Endothelial cell of umbilical vein (primary cell): Measurements from ENCODE around the gene MAP1S. TPM values are rescaled to one million over a fixed set of nuclear protein-coding genes. Genes with fewer than 3 reads are reported as not detected.

Experiments
- BruUV-seq: library from RNA; stranded (reverse); fragments of 400-500 nt; replicated peaks from 2 replicates; lab custom pipeline; 2021; lab: Mats Ljungman, UMichigan
- CTCF ChIA-PET: fragments of 300-600, 350-600 bp; sonication (Branson Sonifier 250); formaldehyde crosslinking; loops from one replicate; lab custom pipeline; 2021; ENCODE audit warnings: antibody characterized with exemption, inconsistent platforms; lab: Charles Lee
- POLR2A ChIA-PET: fragments of 300-600, 350-600 bp; sonication (Branson Sonifier 250); formaldehyde crosslinking; loops from one replicate; lab custom pipeline; 2021; ENCODE audit warnings: antibody characterized with exemption, inconsistent platforms; lab: Charles Lee
- DNase-seq: peaks from one replicate; pipeline ENCODE4 v3.0.0-alpha.2; 2011; ENCODE audit warnings: low read depth, low spot score
- FAIRE-seq: peaks from 2 replicates; lab custom pipeline; 2011; peaks lifted over from hg19 to GRCh38; lab: Jason Lieb, UNC
- H2AFZ ChIP-seq: 2 replicates; pipeline ENCODE4 v1.6.0; 2012; ENCODE audit warnings: low read depth, low read length, control low read depth, inconsistent platforms
- H3K27ac ChIP-seq: 2 replicates; pipeline ENCODE4 v1.5.1; 2011; ENCODE audit warnings: low read depth, mild to moderate bottlenecking, control low read depth, low read length, moderate library complexity; ENCODE audit not compliant: insufficient read depth
- H3K27me3 ChIP-seq, 2 experiments: 2 replicates each; pipeline versions ENCODE4 v1.6.0 to v1.6.1; 2011; ENCODE audit warnings: low read length in 2 of 2, mixed read lengths in 1 of 2; ENCODE audit not compliant: control insufficient read depth in 2 of 2, insufficient read depth in 2 of 2
- H3K36me3 ChIP-seq, 2 experiments: 2 replicates in 1 of 2; 3 replicates in 1 of 2; pipeline ENCODE4 v1.5.1; 2011; ENCODE audit warnings: low read length in 2 of 2, mild to moderate bottlenecking in 1 of 2, moderate library complexity in 1 of 2; ENCODE audit not compliant: control insufficient read depth in 2 of 2, insufficient read depth in 2 of 2; ENCODE audit errors: extremely low read depth in 1 of 2
- H3K4me1 ChIP-seq: 3 replicates; pipeline ENCODE4 v1.5.1; 2011; ENCODE audit warnings: mild to moderate bottlenecking, low read length; ENCODE audit not compliant: control insufficient read depth, insufficient read depth; ENCODE audit errors: extremely low read depth
- H3K4me2 ChIP-seq: 2 replicates; pipeline ENCODE4 v1.6.1; 2011; ENCODE audit warnings: low read length, control low read depth, mixed read lengths; ENCODE audit not compliant: insufficient read depth
- H3K4me3 ChIP-seq, 3 experiments: fragments of 200-600 bp in 1 of 3; sonication (generic), shearing (Covaris generic) in 1 of 3; replicated peaks in 1 of 3; 2 replicates each; pipeline ENCODE4 v1.5.1; 2011 to 2016; ENCODE audit warnings: control low read depth in 3 of 3, low read length in 3 of 3, mild to moderate bottlenecking in 2 of 3, inconsistent platforms in 1 of 3, low read depth in 1 of 3, moderate library complexity in 1 of 3; ENCODE audit not compliant: insufficient read depth in 1 of 3
- H3K79me2 ChIP-seq: 2 replicates; pipeline ENCODE4 v1.6.0; 2012; ENCODE audit warnings: low read length, inconsistent platforms; ENCODE audit not compliant: control insufficient read depth, insufficient read depth
- H3K9ac ChIP-seq: replicated peaks from 2 replicates; pipeline ENCODE3; 2011; ENCODE audit warnings: low read length, control low read depth; ENCODE audit not compliant: insufficient read depth; ENCODE audit errors: extremely low read depth
- H3K9me1 ChIP-seq: replicated peaks from 3 replicates; pipeline ENCODE4 v1.6.0; 2011; ENCODE audit warnings: mild to moderate bottlenecking, low read length; ENCODE audit not compliant: control insufficient read depth, insufficient read depth; ENCODE audit errors: extremely low read depth
- H3K9me3 ChIP-seq: replicated peaks from 2 replicates; pipeline ENCODE4 v1.5.1; 2012; ENCODE audit warnings: low read length, inconsistent platforms; ENCODE audit not compliant: control insufficient read depth, insufficient read depth
- H4K20me1 ChIP-seq: replicated peaks from 2 replicates; pipeline ENCODE3; 2011; ENCODE audit warnings: mild to moderate bottlenecking, low read length; ENCODE audit not compliant: control insufficient read depth, insufficient read depth; ENCODE audit errors: extremely low read depth
- GATA2 ChIP-seq: IDR thresholded peaks from 2 replicates; pipeline ENCODE4 v1.7.0; 2011; ENCODE audit warnings: low read depth, mild to moderate bottlenecking, moderate library complexity, mixed read lengths, low read length; ENCODE audit not compliant: insufficient read length, insufficient read depth
- MYC ChIP-seq: IDR thresholded peaks from one replicate; pipeline ENCODE4 v1.6.1; 2011; ENCODE audit warnings: mild to moderate bottlenecking, low read depth, low read length
- dilution Hi-C: fragments of 300-500 bp; cut with MboI; formaldehyde crosslinking; loops from one replicate; pipeline ENCODE4 v1.15.0; 2019; ENCODE audit warnings: low sequenced_read_pairs; ENCODE audit not compliant: extremely low pct_ligation_motif_present
- intact Hi-C: fragments of 100-400 bp; cut with micrococcal nuclease; formaldehyde crosslinking; loops from one replicate; pipeline ENCODE4 v1.10.0; 2022
- polyA plus RNA-seq, 4 experiments: library from polyadenylated mRNA; depleted of rRNA in 3 of 4; stranded (reverse) in 3 of 4; unstranded in 1 of 4; fragments of >200 nt; gene quantifications; 2 replicates each; pipeline versions ENCODE4 v1.2.1 to v1.2.3, GENCODE V29; 2011 to 2012; ENCODE audit warnings: missing spikeins in 1 of 4
- total RNA-seq: library from RNA; stranded (reverse); gene quantifications from 2 replicates; pipeline ENCODE4 v1.2.3, GENCODE V29; 2021
- TF ChIP-seq, protein P1 (sequence below): IDR thresholded peaks from 2 replicates; pipeline ENCODE4 v1.6.1; 2011; ENCODE audit not compliant: insufficient read depth, insufficient read length
- TF ChIP-seq, protein P2 (sequence below), 2 donors: IDR thresholded peaks; 1 replicate in 1 of 2; 2 replicates in 1 of 2; pipeline ENCODE4 v1.5.1; 2011; ENCODE audit warnings: low read length in 2 of 2, mild to moderate bottlenecking in 2 of 2, moderate library complexity in 2 of 2, control low read depth in 1 of 2, inconsistent platforms in 1 of 2, low read depth in 1 of 2; ENCODE audit not compliant: insufficient read depth in 1 of 2; ENCODE audit errors: extremely low read depth in 1 of 2

The MAP1S gene
- total and polyA plus RNA-seq, 2 donors (not counting 3 experiments of a cell fraction or from before 2014, with no cell fraction given): 94.8 to 143 TPM

DNA sequence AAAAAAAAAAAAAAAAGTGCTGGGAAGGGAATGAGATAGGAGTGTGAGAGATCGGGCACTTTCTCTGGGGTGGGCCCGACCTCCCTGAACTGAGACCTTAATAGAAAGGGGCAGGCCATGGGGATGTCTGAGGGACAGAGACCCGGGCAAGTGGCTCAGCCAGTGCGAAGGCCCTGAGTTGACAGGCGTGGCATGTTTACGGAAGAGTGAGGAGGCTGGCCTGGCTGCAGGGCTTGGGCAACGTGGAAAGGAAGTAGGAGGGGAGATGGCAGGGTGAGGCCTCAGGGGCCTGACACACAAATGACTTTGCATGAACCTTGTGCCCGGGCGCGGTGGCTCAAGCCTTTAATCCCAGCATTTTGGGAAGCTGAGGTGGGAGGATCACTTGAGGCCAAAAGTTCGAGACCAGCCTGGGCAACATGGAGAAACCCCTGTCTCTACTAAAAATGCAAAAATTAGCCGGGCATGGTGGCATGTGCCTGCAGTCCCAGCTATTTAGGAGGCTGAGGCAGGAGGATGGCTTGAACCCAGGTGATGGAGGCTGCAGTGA, 45.9 kb downstream of the MAP1S start:
- dilution Hi-C loops (no loop called here), intact Hi-C loops (no loop called here)
- H3K4me2 ChIP-seq: no peak overlapping the region
- H4K20me1 ChIP-seq: no peaks in the 10 kb centered on the region
- no peak overlapping the region for H3K27ac ChIP-seq
- no peak overlapping the region for H2AFZ ChIP-seq
- FAIRE-seq (peak; percentile 58), DNase-seq (no peak)
- peaks cover 3% of the 10 kb centered on the region for H3K4me1 ChIP-seq
- no peaks in the 10 kb centered on the region for H3K9me1 ChIP-seq
- ChIA-PET CTCF (interaction anchor here (3.1 kb wide), 1 partner anchor 62 kb away, joined by 182 read pairs; no protein-coding TSS in a partner anchor), POLR2A (no interaction called here)
- no peak overlapping the region for H3K4me3 ChIP-seq
- no peak for TF ChIP-seq MYC
- no peak for TF ChIP-seq GATA2
- TF ChIP-seq, protein P1, sequence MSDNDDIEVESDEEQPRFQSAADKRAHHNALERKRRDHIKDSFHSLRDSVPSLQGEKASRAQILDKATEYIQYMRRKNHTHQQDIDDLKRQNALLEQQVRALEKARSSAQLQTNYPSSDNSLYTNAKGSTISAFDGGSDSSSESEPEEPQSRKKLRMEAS: no peak
- TF ChIP-seq, protein P2, sequence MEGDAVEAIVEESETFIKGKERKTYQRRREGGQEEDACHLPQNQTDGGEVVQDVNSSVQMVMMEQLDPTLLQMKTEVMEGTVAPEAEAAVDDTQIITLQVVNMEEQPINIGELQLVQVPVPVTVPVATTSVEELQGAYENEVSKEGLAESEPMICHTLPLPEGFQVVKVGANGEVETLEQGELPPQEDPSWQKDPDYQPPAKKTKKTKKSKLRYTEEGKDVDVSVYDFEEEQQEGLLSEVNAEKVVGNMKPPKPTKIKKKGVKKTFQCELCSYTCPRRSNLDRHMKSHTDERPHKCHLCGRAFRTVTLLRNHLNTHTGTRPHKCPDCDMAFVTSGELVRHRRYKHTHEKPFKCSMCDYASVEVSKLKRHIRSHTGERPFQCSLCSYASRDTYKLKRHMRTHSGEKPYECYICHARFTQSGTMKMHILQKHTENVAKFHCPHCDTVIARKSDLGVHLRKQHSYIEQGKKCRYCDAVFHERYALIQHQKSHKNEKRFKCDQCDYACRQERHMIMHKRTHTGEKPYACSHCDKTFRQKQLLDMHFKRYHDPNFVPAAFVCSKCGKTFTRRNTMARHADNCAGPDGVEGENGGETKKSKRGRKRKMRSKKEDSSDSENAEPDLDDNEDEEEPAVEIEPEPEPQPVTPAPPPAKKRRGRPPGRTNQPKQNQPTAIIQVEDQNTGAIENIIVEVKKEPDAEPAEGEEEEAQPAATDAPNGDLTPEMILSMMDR (IDR thresholded peaks at IDR 0.05; ENCODE audit: extremely low read depth in 1 of 2, insufficient read depth in 1 of 2, low read depth in 1 of 2, low read length in 2 of 2): no peak
- no peaks in the 10 kb centered on the region for H3K27me3 ChIP-seq
- H3K9me3 ChIP-seq: no peaks in the 10 kb centered on the region
- no TSS peak for BruUV-seq
- H3K79me2 ChIP-seq: no peaks in the 10 kb centered on the region
- H3K9ac ChIP-seq: no peak overlapping the region
- H3K36me3 ChIP-seq: no peaks in the 10 kb centered on the region
